ENCODE data around the gene DLG3. TPM values are rescaled to one million over a fixed set of nuclear protein-coding genes. Genes with fewer than 3 reads are reported as not detected.

The DLG3 gene
- total RNA-seq, 1 experiment from 2014 or later: 71.2 TPM

GRCh38 chrX:70535198-70535597 is 90.6 kb downstream of the DLG3 start:
- Histone ChIP-seq H2BK120ac (ENCODE audit: low read depth, low read length, poor library complexity, severe bottlenecking) (no peak overlapping the region), H3K79me2 (ENCODE audit: insufficient read depth, low read length) (no peaks in the 10 kb centered on the region), H2BK5ac (ENCODE audit: insufficient read length, low read length) (no peak overlapping the region), H2AK5ac (ENCODE audit: insufficient read length, low read length) (no peak overlapping the region), H2AFZ (ENCODE audit: low read length) (no peak overlapping the region), H4K91ac (ENCODE audit: insufficient read length, low read depth, low read length) (no peak overlapping the region), H3K23ac (ENCODE audit: insufficient read length, low read depth, low read length) (no peak overlapping the region), H3K4me1 (ENCODE audit: insufficient read depth, low read length) (no peaks in the 10 kb centered on the region), H3K4ac (ENCODE audit: low read depth, low read length) (no peak overlapping the region), H4K8ac (replicated peaks; ENCODE audit: insufficient read length, low read depth, low read length) (no peak overlapping the region), H3K27me3 (ENCODE audit: insufficient read depth, low read length) (no peaks in the 10 kb centered on the region), H3K14ac (ENCODE audit: insufficient read depth, low read length) (no peak overlapping the region), H3T11ph (ENCODE audit: low read length) (no peak overlapping the region), H3K23me2 (ENCODE audit: insufficient read length, low read depth, low read length, poor library complexity, severe bottlenecking) (no peaks in the 10 kb centered on the region), H4K5ac (ENCODE audit: insufficient read length, low read depth, low read length) (no peak overlapping the region), H3K56ac (ENCODE audit: insufficient read length, low read depth, low read length) (no peak overlapping the region), H3K9ac (ENCODE audit: extremely low read depth, insufficient read length, low read length) (no peak overlapping the region), H3K4me2 (ENCODE audit: insufficient read depth, insufficient read length, low read length) (no peak overlapping the region), H3K18ac (ENCODE audit: insufficient read length, low read depth, low read length) (no peak overlapping the region), H3K9me3 (ENCODE audit: control insufficient read depth, low read depth, low read length) (peaks cover 16% of the 10 kb centered on the region), H2BK15ac (ENCODE audit: low read depth, low read length) (no peak overlapping the region), H4K20me1 (ENCODE audit: control insufficient read depth, insufficient read depth, insufficient read length) (no peaks in the 10 kb centered on the region), H2BK12ac (ENCODE audit: insufficient read length, low read depth, low read length) (no peak overlapping the region), H3K79me1 (ENCODE audit: insufficient read depth, low read depth, low read length, poor library complexity, severe bottlenecking) (no peaks in the 10 kb centered on the region), H3K27ac (ENCODE audit: insufficient read length, low read depth, low read length) (no peak overlapping the region), H2BK20ac (ENCODE audit: low read depth, low read length, poor library complexity, severe bottlenecking) (no peak overlapping the region)
- DNase-seq: no peak
- no peak overlapping the region for H3K27ac Mint-ChIP-seq
- no peak overlapping the region for H3K4me3 Mint-ChIP-seq
- peaks cover 0 to 6% (median 2%) of the 10 kb centered on the region in 3 experiments; a peak in 3 of 7 replicates for H3K36me3 Mint-ChIP-seq (ENCODE audit: insufficient read depth in 1 of 3, low read depth in 3 of 3)
- no CpG with 5 or more reads among the region's 1 CpG for WGBS (ENCODE audit: extremely low coverage, insufficient read length, low lambda C conversion rate)
- H3K9me3 Mint-ChIP-seq: peaks cover 63 to 65% of the 10 kb centered on the region in 2 experiments
- no peaks in the 10 kb centered on the region for H3K27me3 Mint-ChIP-seq (ENCODE audit: low read depth)
- TF ChIP-seq CTCF (conservative IDR thresholded peaks at IDR 0.05): no peak
- H3K4me1 Mint-ChIP-seq: no peaks in the 10 kb centered on the region

All from H9 (cell line).